Panc1 (cell line): ENCODE results near the gene PCCA. TPM values are rescaled to one million over a fixed set of nuclear protein-coding genes. Genes with fewer than 3 reads are reported as not detected.

Experiments
- ATAC-seq: fragments of 200-7000 bp; cut with Tn5 transposase; 2 replicates; pipeline ENCODE4 v1.9.1; 2020; ENCODE audit warnings: mild to moderate bottlenecking, moderate library complexity
- BruUV-seq: library from RNA; stranded (reverse); fragments of 400-500 nt; replicated peaks from 2 replicates; lab custom pipeline; 2021; lab: Mats Ljungman, UMichigan
- CTCF ChIA-PET: fragments of 300-600 bp; sonication (Branson Sonifier 250); formaldehyde crosslinking; loops from one replicate; lab custom pipeline; 2022; ENCODE audit warnings: antibody characterized with exemption; lab: Charles Lee
- POLR2A ChIA-PET: fragments of 300-600 bp; sonication (Branson Sonifier 250); formaldehyde crosslinking; loops from one replicate; lab custom pipeline; 2022; ENCODE audit warnings: antibody characterized with exemption; lab: Charles Lee
- DNase-seq: peaks from one replicate; pipeline ENCODE4 v3.0.0-alpha.2; 2010; ENCODE audit warnings: low read depth, low spot score
- H3K27ac ChIP-seq: 2 replicates; pipeline ENCODE4 v1.5.1; 2011; ENCODE audit warnings: mild to moderate bottlenecking, low read length, inconsistent platforms
- H3K27me3 ChIP-seq: fragments of 200-500 bp; sonication (Bioruptor generic); 2 replicates; pipeline ENCODE4 v1.6.0; 2014; ENCODE audit warnings: low read length, inconsistent platforms; ENCODE audit not compliant: control insufficient read depth, insufficient read depth
- H3K36me3 ChIP-seq: fragments of 200-500 bp; sonication (Bioruptor generic); 2 replicates; pipeline ENCODE4 v1.5.1; 2014; ENCODE audit warnings: inconsistent platforms, mild to moderate bottlenecking, low read length, moderate library complexity; ENCODE audit not compliant: control insufficient read depth, insufficient read depth
- H3K4me1 ChIP-seq: 2 replicates; pipeline ENCODE4 v1.5.1; 2011; ENCODE audit warnings: inconsistent platforms, mild to moderate bottlenecking, low read length, moderate library complexity; ENCODE audit not compliant: control insufficient read depth, insufficient read depth
- H3K4me3 ChIP-seq, 2 experiments: 2 replicates each; pipeline ENCODE4 v1.5.1; 2011 to 2012; ENCODE audit warnings: low read depth in 2 of 2, low read length in 2 of 2, mild to moderate bottlenecking in 2 of 2, inconsistent platforms in 1 of 2, moderate library complexity in 1 of 2
- H3K9me3 ChIP-seq: fragments of 200-500 bp; sonication (Bioruptor generic); 2 replicates; pipeline ENCODE4 v1.5.1; 2014; ENCODE audit warnings: low read depth, mild to moderate bottlenecking, inconsistent platforms, low read length, moderate library complexity; ENCODE audit not compliant: control insufficient read depth, insufficient read depth
- POLR2AphosphoS5 ChIP-seq: IDR thresholded peaks from 2 replicates; pipeline ENCODE4 v1.6.1; 2012; ENCODE audit warnings: mild to moderate bottlenecking, low read depth, low read length, moderate library complexity
- SIN3A ChIP-seq: IDR thresholded peaks from 2 replicates; pipeline ENCODE4 v1.6.1; 2012; ENCODE audit warnings: low read depth, mild to moderate bottlenecking, low read length, moderate library complexity, borderline replicate concordance; ENCODE audit not compliant: insufficient read depth
- TCF7L2 ChIP-seq: IDR thresholded peaks from 2 replicates; pipeline ENCODE4 v1.6.1; 2011; ENCODE audit warnings: mild to moderate bottlenecking, low read depth, low read length, inconsistent platforms
- in situ Hi-C: cut with HindIII; loops from 2 replicates; pipeline ENCODE4 v1.10.0; 2016; ENCODE audit warnings: low sequenced_read_pairs, low pct_unique_long_range_greater_than_20kb
- intact Hi-C: fragments of 100-400 bp; cut with micrococcal nuclease; formaldehyde crosslinking; loops from one replicate; pipeline ENCODE4 v1.10.0; 2022; ENCODE audit not compliant: unreplicated experiment
- total RNA-seq: library from RNA; stranded (reverse); gene quantifications from one replicate; pipeline ENCODE4 v1.2.1, GENCODE V29; 2021; ENCODE audit not compliant: unreplicated experiment
- TF ChIP-seq, protein P1 (sequence below): fragments of 450-650 bp; IDR thresholded peaks from 2 replicates; pipeline ENCODE4 v1.5.1; 2017; ENCODE audit warnings: mild to moderate bottlenecking
- TF ChIP-seq, protein P2 (sequence below), 2 experiments: IDR thresholded peaks; 2 replicates each; pipeline ENCODE4 v1.6.1; 2011 to 2012; ENCODE audit warnings: low read depth in 2 of 2, control low read depth in 1 of 2, low read length in 1 of 2, mild to moderate bottlenecking in 1 of 2, moderate library complexity in 1 of 2; ENCODE audit not compliant: insufficient read depth in 1 of 2

PCCA gene
- total RNA-seq, 1 experiment from 2014 or later = 14.7 TPM

DNA sequence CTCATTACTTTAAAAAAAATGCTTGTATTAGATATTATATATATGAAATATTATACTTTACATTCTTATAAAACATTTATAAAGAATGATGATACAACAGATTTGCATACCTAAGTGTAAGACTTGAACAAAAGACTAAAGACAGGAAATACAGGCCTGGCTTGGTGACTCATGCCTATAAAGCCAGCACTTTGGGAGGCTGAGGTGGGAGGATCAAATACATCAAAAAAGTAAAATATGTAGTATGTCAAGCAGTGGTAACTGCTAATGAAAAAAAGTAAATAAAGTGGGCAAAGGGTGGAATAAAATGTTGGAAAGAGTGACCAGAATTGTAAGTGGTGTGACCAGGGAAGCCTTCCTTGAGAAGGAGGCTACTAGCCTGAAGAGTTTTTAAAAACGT, 366.0 kb downstream of the PCCA start:
- no peak overlapping the region for H3K27ac ChIP-seq
- TF ChIP-seq POLR2AphosphoS5 = no peak
- TF ChIP-seq, protein P1, sequence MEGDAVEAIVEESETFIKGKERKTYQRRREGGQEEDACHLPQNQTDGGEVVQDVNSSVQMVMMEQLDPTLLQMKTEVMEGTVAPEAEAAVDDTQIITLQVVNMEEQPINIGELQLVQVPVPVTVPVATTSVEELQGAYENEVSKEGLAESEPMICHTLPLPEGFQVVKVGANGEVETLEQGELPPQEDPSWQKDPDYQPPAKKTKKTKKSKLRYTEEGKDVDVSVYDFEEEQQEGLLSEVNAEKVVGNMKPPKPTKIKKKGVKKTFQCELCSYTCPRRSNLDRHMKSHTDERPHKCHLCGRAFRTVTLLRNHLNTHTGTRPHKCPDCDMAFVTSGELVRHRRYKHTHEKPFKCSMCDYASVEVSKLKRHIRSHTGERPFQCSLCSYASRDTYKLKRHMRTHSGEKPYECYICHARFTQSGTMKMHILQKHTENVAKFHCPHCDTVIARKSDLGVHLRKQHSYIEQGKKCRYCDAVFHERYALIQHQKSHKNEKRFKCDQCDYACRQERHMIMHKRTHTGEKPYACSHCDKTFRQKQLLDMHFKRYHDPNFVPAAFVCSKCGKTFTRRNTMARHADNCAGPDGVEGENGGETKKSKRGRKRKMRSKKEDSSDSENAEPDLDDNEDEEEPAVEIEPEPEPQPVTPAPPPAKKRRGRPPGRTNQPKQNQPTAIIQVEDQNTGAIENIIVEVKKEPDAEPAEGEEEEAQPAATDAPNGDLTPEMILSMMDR = no peak
- TF ChIP-seq, protein P2, sequence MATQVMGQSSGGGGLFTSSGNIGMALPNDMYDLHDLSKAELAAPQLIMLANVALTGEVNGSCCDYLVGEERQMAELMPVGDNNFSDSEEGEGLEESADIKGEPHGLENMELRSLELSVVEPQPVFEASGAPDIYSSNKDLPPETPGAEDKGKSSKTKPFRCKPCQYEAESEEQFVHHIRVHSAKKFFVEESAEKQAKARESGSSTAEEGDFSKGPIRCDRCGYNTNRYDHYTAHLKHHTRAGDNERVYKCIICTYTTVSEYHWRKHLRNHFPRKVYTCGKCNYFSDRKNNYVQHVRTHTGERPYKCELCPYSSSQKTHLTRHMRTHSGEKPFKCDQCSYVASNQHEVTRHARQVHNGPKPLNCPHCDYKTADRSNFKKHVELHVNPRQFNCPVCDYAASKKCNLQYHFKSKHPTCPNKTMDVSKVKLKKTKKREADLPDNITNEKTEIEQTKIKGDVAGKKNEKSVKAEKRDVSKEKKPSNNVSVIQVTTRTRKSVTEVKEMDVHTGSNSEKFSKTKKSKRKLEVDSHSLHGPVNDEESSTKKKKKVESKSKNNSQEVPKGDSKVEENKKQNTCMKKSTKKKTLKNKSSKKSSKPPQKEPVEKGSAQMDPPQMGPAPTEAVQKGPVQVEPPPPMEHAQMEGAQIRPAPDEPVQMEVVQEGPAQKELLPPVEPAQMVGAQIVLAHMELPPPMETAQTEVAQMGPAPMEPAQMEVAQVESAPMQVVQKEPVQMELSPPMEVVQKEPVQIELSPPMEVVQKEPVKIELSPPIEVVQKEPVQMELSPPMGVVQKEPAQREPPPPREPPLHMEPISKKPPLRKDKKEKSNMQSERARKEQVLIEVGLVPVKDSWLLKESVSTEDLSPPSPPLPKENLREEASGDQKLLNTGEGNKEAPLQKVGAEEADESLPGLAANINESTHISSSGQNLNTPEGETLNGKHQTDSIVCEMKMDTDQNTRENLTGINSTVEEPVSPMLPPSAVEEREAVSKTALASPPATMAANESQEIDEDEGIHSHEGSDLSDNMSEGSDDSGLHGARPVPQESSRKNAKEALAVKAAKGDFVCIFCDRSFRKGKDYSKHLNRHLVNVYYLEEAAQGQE (IDR thresholded peaks at IDR 0.05; ENCODE audit: insufficient read depth in 1 of 2, low read depth in 2 of 2, low read length in 1 of 2) = no peak
- TF ChIP-seq TCF7L2 = no peak
- no peak for TF ChIP-seq SIN3A
- BruUV-seq = no TSS peak
- CTCF ChIA-PET = no interaction called here
- peaks cover 3% of the 10 kb centered on the region; the same call in 1 of the 2 replicates for H3K4me1 ChIP-seq
- no peaks in the 10 kb centered on the region for H3K27me3 ChIP-seq
- POLR2A ChIA-PET = no interaction called here
- H3K4me3 ChIP-seq = no peak overlapping the region
- in situ Hi-C loops = no loop called here
- DNase-seq (no peak), ATAC-seq (no peak)
- H3K9me3 ChIP-seq = no peaks in the 10 kb centered on the region
- intact Hi-C loops = no loop called here
- no peaks in the 10 kb centered on the region for H3K36me3 ChIP-seq

DNA sequence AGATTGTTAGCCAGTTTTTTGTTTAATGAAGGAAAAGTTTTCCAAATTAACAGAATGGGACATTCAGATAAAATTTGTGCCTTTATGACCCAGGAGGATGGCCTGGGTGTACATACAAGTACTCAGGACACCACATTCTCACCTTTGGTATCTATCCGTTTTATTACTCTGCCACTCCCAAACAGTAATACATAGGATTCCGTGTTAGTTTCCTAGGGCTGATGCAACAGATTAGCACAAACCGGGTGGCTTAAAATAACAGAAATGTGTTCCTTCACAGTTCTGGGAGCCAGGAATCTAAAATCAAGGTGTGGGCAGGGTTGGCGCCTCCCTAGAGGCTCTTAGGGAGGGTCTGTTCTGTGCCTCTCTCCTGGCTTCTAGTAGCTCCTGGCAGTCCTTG, 369.8 kb downstream of the PCCA start:
- Histone ChIP-seq H3K4me3 (no peak overlapping the region), H3K9me3 (no peaks in the 10 kb centered on the region), H3K27me3 (no peaks in the 10 kb centered on the region), H3K4me1 (peaks cover 3% of the 10 kb centered on the region; the same call in 1 of the 2 replicates), H3K36me3 (no peaks in the 10 kb centered on the region), H3K27ac (no peak overlapping the region; the same call in 1 of the 2 replicates)
- DNase-seq = no peak
- POLR2A ChIA-PET = no interaction called here
- intact Hi-C loops (no loop called here), in situ Hi-C loops (no loop called here)
- CTCF ChIA-PET = no interaction called here
- no peak for ATAC-seq
- TF ChIP-seq TCF7L2 = no peak
- TF ChIP-seq, protein P2 (IDR thresholded peaks at IDR 0.05; ENCODE audit: insufficient read depth in 1 of 2, low read depth in 2 of 2, low read length in 1 of 2) = no peak
- TF ChIP-seq SIN3A = no peak
- TF ChIP-seq, protein P1 = no peak
- TF ChIP-seq POLR2AphosphoS5 = no peak
- BruUV-seq = no TSS peak
